Ascending aorta (tissue), 2 donors: Measurements from ENCODE around the gene HOXC12. TPM values are rescaled to one million over a fixed set of nuclear protein-coding genes. Genes with fewer than 3 reads are reported as not detected.

ENCODE experiments used
- DNase-seq, 2 donors: peaks; one replicate each; pipeline ENCODE4 v3.0.0-alpha.2; 2019; ENCODE audit warnings: low spot score in 2 of 2
- H3K27ac ChIP-seq, 2 donors: fragments of 200-600 bp; sonication (generic); one replicate each; pipeline ENCODE4 v1.5.1; 2016 to 2017; ENCODE audit warnings: mild to moderate bottlenecking in 1 of 2
- H3K27me3 ChIP-seq: fragments of 200-600 bp; sonication (generic); one replicate; pipeline ENCODE4 v1.5.1; 2017
- H3K36me3 ChIP-seq, 2 donors: fragments of 200-600 bp; sonication (generic); one replicate each; pipeline ENCODE4 v1.5.1; 2016
- H3K4me1 ChIP-seq, 2 donors: fragments of 200-600 bp; sonication (generic); one replicate each; pipeline ENCODE4 v1.5.1; 2016 to 2017; ENCODE audit warnings: mild to moderate bottlenecking in 1 of 2
- H3K4me3 ChIP-seq, 2 donors: fragments of 200-600 bp; sonication (generic); one replicate each; pipeline ENCODE4 v1.5.1; 2016 to 2017; ENCODE audit warnings: mild to moderate bottlenecking in 1 of 2
- H3K9me3 ChIP-seq, 2 donors: fragments of 200-600 bp; sonication (generic); one replicate each; pipeline ENCODE4 v1.5.1; 2016
- intact Hi-C: fragments of 100-400 bp; cut with DNase I; formaldehyde crosslinking; loops from one replicate; pipeline ENCODE4 v1.15.1; 2023
- total RNA-seq: library from RNA; depleted of rRNA; stranded (reverse); fragments of >200 nt; gene quantifications from one replicate; pipeline ENCODE4 v1.1.0, GENCODE V29; 2016
- TF ChIP-seq, protein P1 (sequence below), 3 experiments: fragments of 200-600 bp in 2 of 3; fragments of 450-650 bp in 1 of 3; sonication (generic) in 2 of 3; IDR thresholded peaks; one replicate each; pipeline ENCODE4 v1.5.1; 2016 to 2019; ENCODE audit warnings: antibody characterized with exemption in 3 of 3, mild to moderate bottlenecking in 1 of 3, moderate library complexity in 1 of 3

Gene HOXC12
- total RNA-seq, 1 donor from 2014 or later, result not detected

DNA sequence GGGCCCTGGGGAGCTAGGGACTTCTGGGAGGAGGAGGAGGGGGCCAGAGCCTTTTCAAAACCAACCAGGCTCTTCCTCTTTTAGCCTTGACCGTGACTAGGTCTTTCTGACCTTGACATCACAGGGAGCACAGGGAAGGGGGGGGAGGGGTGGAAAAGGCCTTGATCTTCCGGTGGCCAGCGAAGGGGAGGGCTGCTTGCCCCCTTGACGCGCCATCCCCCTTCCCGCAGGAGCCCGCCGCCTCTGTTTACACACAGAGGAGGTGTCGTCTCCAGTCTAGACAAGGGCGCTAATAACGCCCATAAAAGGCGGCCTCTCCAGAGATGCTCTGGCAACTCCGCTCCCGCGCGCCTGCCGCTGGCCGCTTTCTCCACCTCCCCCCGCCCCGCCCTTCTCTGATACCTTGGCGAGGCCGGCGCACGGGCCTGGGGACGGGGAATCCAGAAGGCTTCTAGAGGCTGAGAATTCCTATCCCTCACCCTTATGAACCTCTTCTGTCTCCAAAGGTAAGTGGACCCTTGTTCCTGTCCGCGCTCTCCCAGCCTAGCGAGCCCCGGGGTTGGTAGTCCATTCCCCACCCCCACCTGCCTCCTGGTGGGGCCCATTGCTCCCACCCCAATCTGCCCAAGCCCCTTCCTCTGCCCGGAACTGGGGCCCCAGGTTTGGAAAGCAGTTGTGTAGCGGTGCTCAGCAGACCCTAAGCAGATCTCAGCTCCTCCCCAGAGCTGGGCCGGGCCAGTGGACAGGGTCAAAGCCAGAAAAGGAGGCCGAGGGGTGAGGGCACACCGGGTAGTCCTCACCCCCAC lies 4.9 kb upstream of the HOXC12 start:
- no peak overlapping the region for H3K4me3 ChIP-seq
- DNase-seq, result no peak
- H3K4me1 ChIP-seq, result peaks cover 3 to 5% of the 10 kb centered on the region in 2 donors
- no peak overlapping the region for H3K27ac ChIP-seq
- TF ChIP-seq, protein P1, sequence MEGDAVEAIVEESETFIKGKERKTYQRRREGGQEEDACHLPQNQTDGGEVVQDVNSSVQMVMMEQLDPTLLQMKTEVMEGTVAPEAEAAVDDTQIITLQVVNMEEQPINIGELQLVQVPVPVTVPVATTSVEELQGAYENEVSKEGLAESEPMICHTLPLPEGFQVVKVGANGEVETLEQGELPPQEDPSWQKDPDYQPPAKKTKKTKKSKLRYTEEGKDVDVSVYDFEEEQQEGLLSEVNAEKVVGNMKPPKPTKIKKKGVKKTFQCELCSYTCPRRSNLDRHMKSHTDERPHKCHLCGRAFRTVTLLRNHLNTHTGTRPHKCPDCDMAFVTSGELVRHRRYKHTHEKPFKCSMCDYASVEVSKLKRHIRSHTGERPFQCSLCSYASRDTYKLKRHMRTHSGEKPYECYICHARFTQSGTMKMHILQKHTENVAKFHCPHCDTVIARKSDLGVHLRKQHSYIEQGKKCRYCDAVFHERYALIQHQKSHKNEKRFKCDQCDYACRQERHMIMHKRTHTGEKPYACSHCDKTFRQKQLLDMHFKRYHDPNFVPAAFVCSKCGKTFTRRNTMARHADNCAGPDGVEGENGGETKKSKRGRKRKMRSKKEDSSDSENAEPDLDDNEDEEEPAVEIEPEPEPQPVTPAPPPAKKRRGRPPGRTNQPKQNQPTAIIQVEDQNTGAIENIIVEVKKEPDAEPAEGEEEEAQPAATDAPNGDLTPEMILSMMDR (IDR thresholded peaks at IDR 0.05), result no peak
- intact Hi-C loops, result no loop called here
- H3K9me3 ChIP-seq, result no peaks in the 10 kb centered on the region
- H3K27me3 ChIP-seq, result peaks cover 50% of the 10 kb centered on the region
- no peaks in the 10 kb centered on the region for H3K36me3 ChIP-seq

DNA sequence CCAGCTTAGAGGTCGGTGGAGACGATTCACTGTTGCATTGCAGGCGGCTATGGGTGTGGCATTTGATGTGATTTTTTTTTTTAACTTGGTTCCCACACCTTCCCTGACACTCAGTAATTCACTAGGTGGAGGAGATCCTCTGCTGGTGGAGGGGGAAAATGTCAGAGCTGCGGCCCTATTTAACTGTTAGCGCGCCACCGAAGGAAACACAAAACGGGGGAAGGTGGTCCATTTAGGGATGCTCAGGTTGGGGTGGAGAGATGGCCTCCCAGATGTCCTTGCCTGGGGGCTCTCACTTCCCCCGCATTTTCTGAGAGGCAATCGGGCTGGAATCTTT lies 4.3 kb upstream of the HOXC12 start:
- TF ChIP-seq, protein P1 (IDR thresholded peaks at IDR 0.05), result no peak
- H3K9me3 ChIP-seq, result no peaks in the 10 kb centered on the region
- DNase-seq, result no peak
- no peak overlapping the region for H3K27ac ChIP-seq
- H3K36me3 ChIP-seq, result no peaks in the 10 kb centered on the region
- no peak overlapping the region for H3K4me3 ChIP-seq
- peaks cover 3 to 5% of the 10 kb centered on the region in 2 donors for H3K4me1 ChIP-seq
- intact Hi-C loops, result no loop called here
- H3K27me3 ChIP-seq, result peaks cover 52% of the 10 kb centered on the region

DNA sequence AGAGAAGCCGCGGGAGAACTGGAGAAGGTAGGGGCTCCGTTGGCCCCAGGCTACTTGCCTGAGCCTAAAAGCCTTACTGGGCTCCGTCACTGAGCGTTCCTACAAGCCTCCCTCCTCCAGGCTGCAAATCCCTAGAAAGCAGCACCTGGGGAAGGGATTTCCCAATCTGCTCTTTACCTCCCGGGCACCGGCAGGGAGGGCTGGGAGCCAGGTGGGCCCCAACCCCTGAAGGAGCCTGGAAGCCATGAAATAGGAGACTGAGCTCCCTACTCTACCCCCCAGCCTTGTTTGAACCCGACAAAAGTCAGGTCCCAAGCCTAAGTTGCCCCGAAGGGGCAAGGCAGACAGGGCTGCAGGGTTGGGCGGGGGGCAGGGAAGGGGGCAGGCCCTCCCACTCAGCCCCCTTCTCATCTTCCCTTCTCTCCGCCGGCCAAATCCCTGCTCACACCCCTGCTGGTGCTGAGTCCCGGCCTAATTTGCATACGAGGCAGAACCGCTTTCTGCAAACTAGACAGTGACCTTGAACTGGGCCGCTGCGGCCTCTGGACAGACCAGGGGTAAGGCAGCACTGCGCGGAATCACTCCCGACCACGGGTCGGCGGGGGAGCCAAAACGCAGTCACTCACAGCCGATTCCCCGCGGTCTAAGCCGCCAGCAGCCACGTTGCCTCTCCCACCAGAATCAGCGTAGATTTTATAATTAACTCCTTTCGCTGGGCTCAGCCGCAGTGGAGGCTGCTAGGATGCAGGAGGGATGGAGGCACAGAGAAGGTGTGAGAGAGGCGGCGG lies 3.7 kb upstream of the HOXC12 start:
- peaks cover 57% of the 10 kb centered on the region for H3K27me3 ChIP-seq

DNA sequence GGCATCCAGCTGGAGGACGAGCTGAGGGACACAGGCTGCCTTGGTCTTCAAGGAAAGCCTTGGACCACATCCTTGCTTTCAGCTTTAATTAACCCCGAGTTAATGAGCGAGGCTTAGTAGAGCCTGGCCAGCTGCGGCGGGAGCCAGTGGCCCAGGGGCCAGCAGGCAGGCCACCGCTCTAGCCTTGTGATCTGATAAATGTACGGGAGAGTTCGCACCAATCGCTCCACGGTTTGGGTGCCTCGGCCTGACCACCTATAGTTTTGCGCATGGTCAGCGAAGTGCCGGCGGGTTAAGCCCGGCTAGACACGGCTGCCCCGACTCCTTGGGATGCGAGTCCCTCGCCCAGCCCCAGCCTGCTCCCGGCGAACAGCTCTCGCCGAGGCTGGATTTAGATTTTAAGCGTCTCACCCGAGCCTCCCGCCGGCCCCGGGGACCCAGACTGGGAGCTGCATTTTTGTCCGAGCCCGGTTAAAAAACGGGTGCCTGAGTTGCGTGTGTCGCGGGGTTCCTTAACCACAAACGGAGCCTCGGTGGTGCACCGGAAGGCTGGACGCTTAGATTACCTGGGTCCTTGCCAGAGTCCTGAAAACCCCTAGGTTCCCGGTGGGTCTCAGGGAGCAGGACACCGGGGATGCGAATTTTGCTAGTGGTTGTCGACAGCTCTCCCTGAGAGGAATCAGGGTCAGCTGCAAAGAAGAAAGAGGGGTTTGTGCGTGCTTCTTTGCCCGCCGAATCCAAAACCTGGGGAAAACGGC lies 2.9 kb upstream of the HOXC12 start:
- Histone ChIP-seq H3K27me3 (peaks cover 65% of the 10 kb centered on the region), H3K36me3 (no peaks in the 10 kb centered on the region), H3K9me3 (no peaks in the 10 kb centered on the region), H3K27ac (no peak overlapping the region), H3K4me1 (peaks cover 3 to 5% of the 10 kb centered on the region in 2 donors), H3K4me3 (no peak overlapping the region)
- intact Hi-C loops, result no loop called here
- TF ChIP-seq, protein P1 (IDR thresholded peaks at IDR 0.05), result no peak
- DNase-seq, result no peak

More for the DNA sequence above, 3.7 kb upstream of the HOXC12 start:
- TF ChIP-seq, protein P1 (IDR thresholded peaks at IDR 0.05), result no peak
- H3K27ac ChIP-seq, result no peak overlapping the region
- peaks cover 3 to 5% of the 10 kb centered on the region in 2 donors for H3K4me1 ChIP-seq
- no peaks in the 10 kb centered on the region for H3K36me3 ChIP-seq
- DNase-seq, result no peak
- no peak overlapping the region for H3K4me3 ChIP-seq
- no peaks in the 10 kb centered on the region for H3K9me3 ChIP-seq
- intact Hi-C loops, result no loop called here

DNA sequence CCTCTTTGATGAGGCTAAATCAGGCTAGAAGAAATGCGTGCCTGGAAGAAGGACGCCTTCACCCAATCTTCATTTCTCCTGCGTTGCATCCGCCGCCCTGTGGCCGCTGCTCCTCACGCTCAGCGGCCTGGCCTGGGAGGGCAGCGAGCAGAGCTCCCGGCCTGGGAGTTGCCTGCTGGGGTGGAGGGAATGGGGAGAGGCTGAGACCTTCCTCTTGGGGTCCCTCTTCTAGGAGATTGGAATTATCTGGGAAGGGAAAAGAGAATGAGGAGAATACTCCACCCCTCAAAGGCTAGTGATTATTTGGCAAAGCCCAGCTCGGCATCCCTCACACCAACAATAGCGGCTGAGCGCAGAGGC lies 2.4 kb upstream of the HOXC12 start:
- TF ChIP-seq, protein P1 (IDR thresholded peaks at IDR 0.05), result no peak
- Histone ChIP-seq H3K27me3 (peaks cover 71% of the 10 kb centered on the region), H3K27ac (no peak overlapping the region), H3K4me1 (peaks cover 3 to 5% of the 10 kb centered on the region in 2 donors), H3K36me3 (no peaks in the 10 kb centered on the region), H3K9me3 (no peaks in the 10 kb centered on the region), H3K4me3 (no peak overlapping the region)
- intact Hi-C loops, result no loop called here
- no peak for DNase-seq
